Stimulated activated CD4-positive, alpha-beta T cell treated with anti-CD3 and anti-CD28 coated beads, Interleukin-2, amount 100 ng/mL, for 48 hours (primary cell): ENCODE measurements around the gene THBS2.

ENCODE experiments used
- DNase-seq, 2 donors: peaks; one replicate each; pipeline ENCODE4 v3.0.0-alpha.2; 2020

The THBS2 gene

GRCh38 chr6:169177516-169178166 is 76.0 kb downstream of the THBS2 start:
- DNase-seq, result no peak

DNA sequence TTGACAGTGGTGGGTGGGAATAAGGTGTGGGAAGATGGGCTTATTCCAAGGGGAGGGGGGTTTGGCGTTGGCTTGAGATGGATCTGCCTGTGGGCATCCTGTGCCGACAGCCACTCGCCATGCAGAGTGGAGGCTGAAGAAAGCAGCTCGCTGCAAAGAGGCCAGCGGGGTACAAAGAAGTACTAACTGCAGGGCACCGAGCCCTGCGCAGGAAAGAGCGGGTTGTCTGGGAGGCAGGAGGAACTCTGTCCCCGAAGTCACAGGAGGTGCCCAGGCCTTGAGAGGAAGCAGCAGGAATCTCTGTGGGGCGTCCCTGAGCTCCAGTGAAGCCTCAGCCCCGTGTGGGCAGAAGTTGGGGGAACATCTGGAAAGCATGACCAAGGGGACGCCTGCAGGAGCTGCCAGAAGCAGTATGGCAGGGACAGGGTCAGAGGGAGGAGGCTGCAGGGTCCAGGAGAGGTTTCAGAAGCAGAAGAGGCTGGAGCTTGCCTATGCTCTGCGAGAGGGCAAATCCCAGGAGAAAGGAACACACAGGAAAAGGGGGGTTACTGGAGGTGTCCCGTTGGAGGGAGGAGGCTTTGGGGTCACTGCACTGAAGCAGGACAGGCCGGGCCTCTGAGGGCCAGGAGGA is 77.2 kb downstream of the THBS2 start:
- DNase-seq, result no peak

GRCh38 chr6:169175360-169175887 is 78.2 kb downstream of the THBS2 start:
- DNase-seq, result no peak

- no peak for DNase-seq
Observed at GRCh38 chr6:169174516-169175359, 78.9 kb downstream of the THBS2 start.

DNA sequence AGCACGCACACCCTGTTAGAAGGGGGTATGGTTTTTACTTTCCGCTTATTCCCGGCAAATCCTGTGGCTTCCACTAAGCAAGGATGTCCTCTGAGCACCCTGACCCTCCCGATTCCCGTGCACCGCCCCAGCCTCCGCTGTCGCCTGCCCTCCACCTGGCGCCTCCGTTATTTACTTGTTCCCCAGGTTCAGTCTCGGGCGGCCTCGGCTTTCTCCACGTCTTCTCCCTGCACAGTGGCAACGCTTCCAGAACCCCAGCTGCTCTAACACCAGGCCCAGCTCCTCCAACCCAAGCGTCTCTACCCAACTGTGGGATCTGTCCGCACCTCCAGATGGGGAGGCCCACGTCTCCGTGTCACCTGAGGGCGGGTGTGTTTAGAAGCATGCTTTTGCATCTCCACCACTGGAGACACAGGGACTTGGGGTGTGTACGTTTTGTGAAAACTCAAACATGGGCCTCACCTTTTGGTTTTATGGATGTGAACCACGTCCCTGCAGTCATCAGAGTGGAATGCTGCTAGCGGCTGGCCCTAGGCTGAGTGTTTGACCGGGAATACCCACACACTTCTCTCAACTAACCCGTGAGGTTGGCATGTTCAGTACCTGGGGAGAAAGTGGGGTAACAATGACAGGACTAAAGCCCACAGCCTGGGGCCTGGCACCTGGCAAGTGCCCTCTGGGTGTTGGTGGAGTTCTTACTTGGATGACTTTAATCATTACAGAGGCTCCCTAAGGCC is 79.9 kb downstream of the THBS2 start:
- no peak for DNase-seq

DNA sequence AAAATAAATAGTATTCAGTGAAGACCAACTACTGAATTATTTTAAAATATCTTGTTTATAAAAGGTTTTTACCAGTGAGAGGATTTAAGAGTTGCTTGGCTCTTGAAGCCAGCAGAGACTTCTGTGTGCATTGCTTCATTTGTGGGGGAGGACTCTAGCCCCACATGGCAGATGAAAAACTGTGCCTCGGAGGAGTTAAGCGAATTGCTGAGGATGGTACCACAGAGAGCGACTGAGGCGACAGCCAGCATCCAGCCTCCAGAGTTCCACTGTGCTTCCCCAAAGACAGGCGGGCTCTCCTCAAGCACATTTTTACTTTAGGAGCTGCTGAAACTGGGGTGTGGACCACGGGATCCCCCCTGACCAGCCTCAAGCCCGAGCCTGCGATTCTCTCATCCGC is 80.7 kb downstream of the THBS2 start:
- no peak for DNase-seq

- DNase-seq, result no peak
Observed at GRCh38 chr6:169172456-169172855, 81.2 kb downstream of the THBS2 start.

- no peak for DNase-seq
Observed at GRCh38 chr6:169171951-169172350, 81.7 kb downstream of the THBS2 start.

DNA sequence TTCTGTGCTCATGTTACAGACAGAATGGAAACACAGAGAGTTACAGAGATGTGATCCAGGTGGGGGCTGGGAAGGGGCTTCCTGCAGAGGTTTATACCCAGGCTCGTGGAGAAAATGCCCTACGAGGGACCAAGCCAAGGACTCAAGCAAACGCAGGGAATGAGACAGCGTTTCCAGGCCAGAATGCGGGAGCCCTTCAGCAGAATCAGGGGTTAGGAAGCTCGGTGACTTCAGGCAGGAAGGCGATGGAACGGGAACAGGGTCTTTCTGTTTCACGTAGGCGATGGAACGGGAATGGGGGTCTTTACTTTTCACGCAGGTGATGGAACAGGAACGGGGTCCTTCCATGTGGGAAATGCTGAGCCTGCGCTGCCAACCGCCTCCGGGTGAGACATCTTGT is 82.6 kb downstream of the THBS2 start:
- DNase-seq, result no peak

DNA sequence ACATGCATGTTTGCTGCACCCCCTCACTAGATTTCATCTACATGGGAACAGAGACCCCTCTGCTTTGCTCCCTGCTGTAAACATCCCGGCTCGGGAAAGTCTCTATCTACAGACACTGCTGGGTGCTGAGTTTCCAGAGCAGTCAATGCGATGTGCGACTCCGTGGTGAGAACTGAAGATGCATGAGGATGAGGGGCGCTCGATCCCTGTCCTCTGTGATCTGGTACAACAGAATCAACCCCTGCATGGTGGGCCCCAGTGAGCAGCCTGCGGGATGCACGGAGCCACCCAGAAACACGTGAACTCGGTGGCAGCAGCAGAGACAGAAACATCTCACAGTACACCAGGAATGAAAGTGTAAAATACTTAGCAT is 83.1 kb downstream of the THBS2 start:
- no peak for DNase-seq

DNA sequence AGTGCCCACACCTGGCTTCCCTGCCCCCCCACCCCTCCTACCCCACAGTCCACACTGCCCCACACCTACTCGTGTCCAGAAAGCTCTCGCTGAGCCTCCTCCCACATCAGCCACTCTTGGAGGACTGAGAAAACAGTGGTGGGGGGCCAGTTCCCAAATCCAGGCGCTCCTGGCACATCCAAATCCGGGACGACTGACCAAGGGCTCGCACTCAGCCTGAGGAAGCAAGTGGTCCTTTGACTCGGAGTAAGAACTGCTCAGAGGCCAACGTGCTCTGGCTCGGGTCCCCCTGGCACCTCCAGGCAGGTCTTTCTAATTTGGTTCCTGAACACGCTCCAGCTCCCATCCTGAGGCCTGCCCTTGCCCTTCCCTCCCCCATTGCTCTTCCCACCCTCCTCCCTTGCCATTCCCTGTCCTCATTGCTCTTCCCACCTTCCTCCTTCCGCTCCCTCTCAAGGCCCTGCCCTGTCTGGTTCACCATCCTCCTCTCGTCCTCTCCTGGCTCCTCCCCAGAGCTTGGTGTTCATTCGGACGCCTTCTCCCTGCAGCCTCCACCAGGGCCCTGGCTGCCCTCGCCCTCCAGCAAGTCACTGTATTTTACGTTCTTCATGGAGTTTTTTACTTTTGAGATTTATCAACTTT is 83.6 kb downstream of the THBS2 start:
- no peak for DNase-seq

DNA sequence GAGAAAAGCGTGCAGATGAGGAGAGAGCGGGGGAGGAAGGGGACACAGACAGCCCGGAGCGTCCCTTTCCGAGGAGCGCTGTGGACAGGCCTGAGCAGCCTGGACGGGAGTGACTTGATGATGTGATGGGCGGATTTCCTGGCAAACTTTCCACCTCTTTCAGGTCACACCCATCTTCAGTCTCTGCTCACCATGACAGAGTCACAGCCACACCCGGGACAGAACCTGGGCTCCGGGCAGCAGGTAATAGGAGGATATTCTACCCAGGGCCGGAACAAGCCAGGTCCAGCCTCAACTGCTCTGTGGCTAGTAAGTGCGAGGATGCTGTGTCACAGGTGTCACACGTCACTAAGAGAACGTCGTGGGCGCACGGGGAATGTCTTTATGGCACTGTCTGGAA is 84.3 kb downstream of the THBS2 start:
- no peak for DNase-seq

- no peak for DNase-seq
Observed at GRCh38 chr6:169168706-169169105, 84.9 kb downstream of the THBS2 start.

GRCh38 chr6:169168302-169168630 is 85.4 kb downstream of the THBS2 start:
- DNase-seq, result no peak

- no peak for DNase-seq
Observed at GRCh38 chr6:169167581-169168301, 85.9 kb downstream of the THBS2 start.

DNA sequence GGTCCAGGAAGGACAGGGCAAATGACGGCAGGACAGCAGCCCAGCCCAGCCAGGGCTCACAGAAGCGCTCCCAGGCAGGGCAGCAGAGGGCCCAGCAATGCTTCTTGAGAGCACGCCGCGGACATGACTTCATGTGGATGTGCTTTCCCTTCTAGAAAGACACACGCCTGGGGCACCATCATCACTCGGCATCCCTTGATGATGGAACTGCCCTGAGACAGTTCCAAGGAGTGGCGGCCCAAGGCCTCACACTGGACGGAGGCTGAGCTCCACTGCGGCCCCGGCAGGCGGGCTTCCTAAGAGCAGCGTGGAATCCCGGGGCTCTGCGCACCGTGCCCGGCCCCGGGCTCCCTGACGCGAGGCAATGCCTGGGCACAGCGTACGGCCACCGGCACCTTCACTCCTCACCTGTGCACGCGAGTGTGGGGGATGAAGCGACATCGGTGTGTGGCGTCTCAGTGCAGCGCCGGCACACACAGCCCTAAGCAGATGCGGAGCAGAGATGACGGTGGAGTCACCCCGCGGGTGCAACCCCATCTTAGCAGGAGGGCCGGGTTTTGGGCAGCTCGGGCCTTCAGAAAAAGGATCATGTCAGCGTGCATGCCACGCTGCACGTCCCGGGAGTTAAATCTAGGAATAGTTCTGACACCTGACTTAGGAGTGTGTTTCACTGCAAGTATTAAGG is 86.6 kb downstream of the THBS2 start:
- no peak for DNase-seq
